HFFc6 (cell line): ENCODE results near the gene NFATC2. TPM values are rescaled to one million over a fixed set of nuclear protein-coding genes. Genes with fewer than 3 reads are reported as not detected.

Experiments
- DNase-seq: peaks from one replicate; pipeline ENCODE4 v3.0.0-alpha.2; 2018
- H3K27ac Mint-ChIP-seq: 2 replicates; pipeline ENCODE4 v1.8.0; 2020; ENCODE audit warnings: mild to moderate bottlenecking, mixed read lengths
- H3K27me3 Mint-ChIP-seq: 2 replicates; pipeline ENCODE4 v1.8.0; 2021; ENCODE audit warnings: mild to moderate bottlenecking, moderate library complexity, mixed read lengths; ENCODE audit not compliant: insufficient read depth
- H3K36me3 Mint-ChIP-seq: 2 replicates; pipeline ENCODE4 v1.8.0; 2021; ENCODE audit warnings: low read depth, mixed read lengths
- H3K4me1 Mint-ChIP-seq: 2 replicates; pipeline ENCODE4 v1.8.0; 2020; ENCODE audit warnings: low read depth, mixed read lengths
- H3K4me3 Mint-ChIP-seq: 2 replicates; pipeline ENCODE4 v1.8.0; 2020; ENCODE audit warnings: mild to moderate bottlenecking, moderate library complexity, mixed read lengths
- H3K9me3 Mint-ChIP-seq: 2 replicates; pipeline ENCODE4 v1.8.0; 2020; ENCODE audit warnings: mild to moderate bottlenecking, mixed read lengths
- CTCF ChIP-seq: fragments of 200-600 bp; sonication (generic); IDR thresholded peaks from 2 replicates; pipeline ENCODE4 v1.5.0; 2021; ENCODE audit warnings: antibody characterized with exemption, mild to moderate bottlenecking
- total RNA-seq, 6 experiments: library from RNA; stranded (reverse); fragmentation: NEBNext Ultra II Directional; extraction: Animal tissue kit (Norgen Biotek cat#: 25700); gene quantifications; 2 replicates in 1 of 6; 3 replicates in 5 of 6; pipeline ENCODE4 v1.2.3, GENCODE V29; 2021

Gene NFATC2
- total RNA-seq, 6 experiments from 2014 or later: 0.50 to 1.1 (median 0.84) TPM

- no peak overlapping the region for H3K27ac Mint-ChIP-seq
- peaks cover 34% of the 10 kb centered on the region for H3K4me1 Mint-ChIP-seq
- no peak for TF ChIP-seq CTCF
- H3K9me3 Mint-ChIP-seq: no peaks in the 10 kb centered on the region
- no peak for DNase-seq
- H3K4me3 Mint-ChIP-seq: no peak overlapping the region
- no peaks in the 10 kb centered on the region for H3K27me3 Mint-ChIP-seq
- H3K36me3 Mint-ChIP-seq: no peaks in the 10 kb centered on the region
Measured at GRCh38 chr20:51379601-51380341, 162.7 kb downstream of the NFATC2 start.

GRCh38 chr20:51378171-51378928, 164.2 kb downstream of the NFATC2 start:
- H3K27me3 Mint-ChIP-seq: peaks cover 1% of the 10 kb centered on the region; the same call in 1 of the 2 replicates
- peaks cover 22% of the 10 kb centered on the region for H3K4me1 Mint-ChIP-seq
- no peaks in the 10 kb centered on the region for H3K9me3 Mint-ChIP-seq
- no peak for DNase-seq
- H3K36me3 Mint-ChIP-seq: no peaks in the 10 kb centered on the region
- TF ChIP-seq CTCF: no peak; the same call in 1 of the 2 replicates
- no peak overlapping the region for H3K4me3 Mint-ChIP-seq
- no peak overlapping the region for H3K27ac Mint-ChIP-seq

GRCh38 chr20:51377132-51377531, 165.4 kb downstream of the NFATC2 start:
- no peak for DNase-seq
- peaks cover 10% of the 10 kb centered on the region for H3K4me1 Mint-ChIP-seq
- H3K27ac Mint-ChIP-seq: no peak overlapping the region
- peaks cover 1% of the 10 kb centered on the region; the same call in 1 of the 2 replicates for H3K27me3 Mint-ChIP-seq
- H3K9me3 Mint-ChIP-seq: no peaks in the 10 kb centered on the region
- H3K36me3 Mint-ChIP-seq: no peaks in the 10 kb centered on the region
- H3K4me3 Mint-ChIP-seq: no peak overlapping the region
- TF ChIP-seq CTCF: no peak

- no peak for TF ChIP-seq CTCF
- no peak for DNase-seq
- Mint-ChIP-seq H3K36me3 (no peaks in the 10 kb centered on the region), H3K4me3 (no peak overlapping the region), H3K27ac (no peak overlapping the region), H3K27me3 (peaks cover 1% of the 10 kb centered on the region; the same call in 1 of the 2 replicates), H3K4me1 (peaks cover 6% of the 10 kb centered on the region; the same call in 1 of the 2 replicates), H3K9me3 (no peaks in the 10 kb centered on the region)
Measured at GRCh38 chr20:51376111-51376510, 166.4 kb downstream of the NFATC2 start.

GRCh38 chr20:51375561-51375960, 167.0 kb downstream of the NFATC2 start:
- no peak overlapping the region for H3K27ac Mint-ChIP-seq
- no peak overlapping the region for H3K4me3 Mint-ChIP-seq
- no peak for DNase-seq
- TF ChIP-seq CTCF: no peak
- H3K36me3 Mint-ChIP-seq: no peaks in the 10 kb centered on the region
- H3K27me3 Mint-ChIP-seq: peaks cover 3% of the 10 kb centered on the region; the same call in 1 of the 2 replicates
- H3K4me1 Mint-ChIP-seq: peaks cover 7% of the 10 kb centered on the region; the same call in 1 of the 2 replicates
- H3K9me3 Mint-ChIP-seq: no peaks in the 10 kb centered on the region
